Ishikawa (cell line): ENCODE data around the gene INSYN2B.

Source experiments
- CEBPB ChIP-seq: IDR thresholded peaks from 2 replicates; pipeline ENCODE4 v1.6.1; 2012
- CREB1 ChIP-seq: IDR thresholded peaks from 2 replicates; pipeline ENCODE4 v1.6.1; 2012; ENCODE audit warnings: low read depth
- EGR1 ChIP-seq: IDR thresholded peaks from 2 replicates; pipeline ENCODE4 v1.6.1; 2012
- EP300 ChIP-seq: IDR thresholded peaks from 2 replicates; pipeline ENCODE4 v1.6.1; 2012; ENCODE audit warnings: borderline replicate concordance
- FOXM1 ChIP-seq: IDR thresholded peaks from 2 replicates; pipeline ENCODE4 v1.6.1; 2012; ENCODE audit warnings: low read depth, borderline replicate concordance
- NFIC ChIP-seq: IDR thresholded peaks from 2 replicates; pipeline ENCODE4 v1.6.1; 2012
- TAF1 ChIP-seq: IDR thresholded peaks from 2 replicates; pipeline ENCODE4 v1.6.1; 2012; ENCODE audit warnings: low read depth, mild to moderate bottlenecking
- TCF12 ChIP-seq: IDR thresholded peaks from 2 replicates; pipeline ENCODE4 v1.6.1; 2012; ENCODE audit warnings: low read depth
- TEAD4 ChIP-seq: IDR thresholded peaks from 2 replicates; pipeline ENCODE4 v1.6.1; 2012
- YY1 ChIP-seq: IDR thresholded peaks from 2 replicates; pipeline ENCODE4 v1.6.1; 2012; ENCODE audit warnings: low read depth
- ZBTB7A ChIP-seq: IDR thresholded peaks from 2 replicates; pipeline ENCODE4 v1.6.1; 2012; ENCODE audit warnings: low read depth
- TF ChIP-seq, protein P1 (sequence below): IDR thresholded peaks from 2 replicates; pipeline ENCODE4 v1.6.1; 2012
- TF ChIP-seq, protein P2 (sequence below): IDR thresholded peaks from 2 replicates; pipeline ENCODE4 v1.6.1; 2012; ENCODE audit warnings: low read depth, mild to moderate bottlenecking
- TF ChIP-seq, protein P3 (sequence below): IDR thresholded peaks from 2 replicates; pipeline ENCODE4 v1.6.1; 2012

DNA sequence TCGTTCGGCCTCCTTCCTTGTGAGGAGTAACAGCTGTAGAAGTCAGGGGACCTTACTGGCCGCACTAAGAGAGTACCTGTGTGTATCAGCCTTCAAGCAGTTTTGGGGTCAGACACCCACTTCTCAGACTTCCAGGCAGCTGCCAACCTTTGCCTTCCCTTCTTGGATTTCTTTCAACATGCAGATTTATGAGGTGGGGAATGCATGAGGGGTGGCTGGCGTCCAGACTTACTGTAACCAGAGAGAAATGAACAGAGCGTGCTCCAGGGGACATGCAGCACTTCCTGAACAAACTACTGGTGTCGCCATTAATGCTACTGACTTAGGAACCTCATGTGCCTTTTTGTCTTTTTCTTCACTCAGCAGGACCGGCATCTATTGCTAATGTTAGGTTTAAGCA is 46.7 kb downstream of the INSYN2B start:
- TF ChIP-seq, protein P1, sequence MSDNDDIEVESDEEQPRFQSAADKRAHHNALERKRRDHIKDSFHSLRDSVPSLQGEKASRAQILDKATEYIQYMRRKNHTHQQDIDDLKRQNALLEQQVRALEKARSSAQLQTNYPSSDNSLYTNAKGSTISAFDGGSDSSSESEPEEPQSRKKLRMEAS, result no peak
- TF ChIP-seq CREB1 (no peak), EP300 (no peak), TAF1 (no peak), FOXM1 (no peak), YY1 (no peak), CEBPB (no peak), ZBTB7A (no peak), EGR1 (no peak), TEAD4 (no peak), NFIC (no peak), TCF12 (no peak)
- TF ChIP-seq, protein P2, sequence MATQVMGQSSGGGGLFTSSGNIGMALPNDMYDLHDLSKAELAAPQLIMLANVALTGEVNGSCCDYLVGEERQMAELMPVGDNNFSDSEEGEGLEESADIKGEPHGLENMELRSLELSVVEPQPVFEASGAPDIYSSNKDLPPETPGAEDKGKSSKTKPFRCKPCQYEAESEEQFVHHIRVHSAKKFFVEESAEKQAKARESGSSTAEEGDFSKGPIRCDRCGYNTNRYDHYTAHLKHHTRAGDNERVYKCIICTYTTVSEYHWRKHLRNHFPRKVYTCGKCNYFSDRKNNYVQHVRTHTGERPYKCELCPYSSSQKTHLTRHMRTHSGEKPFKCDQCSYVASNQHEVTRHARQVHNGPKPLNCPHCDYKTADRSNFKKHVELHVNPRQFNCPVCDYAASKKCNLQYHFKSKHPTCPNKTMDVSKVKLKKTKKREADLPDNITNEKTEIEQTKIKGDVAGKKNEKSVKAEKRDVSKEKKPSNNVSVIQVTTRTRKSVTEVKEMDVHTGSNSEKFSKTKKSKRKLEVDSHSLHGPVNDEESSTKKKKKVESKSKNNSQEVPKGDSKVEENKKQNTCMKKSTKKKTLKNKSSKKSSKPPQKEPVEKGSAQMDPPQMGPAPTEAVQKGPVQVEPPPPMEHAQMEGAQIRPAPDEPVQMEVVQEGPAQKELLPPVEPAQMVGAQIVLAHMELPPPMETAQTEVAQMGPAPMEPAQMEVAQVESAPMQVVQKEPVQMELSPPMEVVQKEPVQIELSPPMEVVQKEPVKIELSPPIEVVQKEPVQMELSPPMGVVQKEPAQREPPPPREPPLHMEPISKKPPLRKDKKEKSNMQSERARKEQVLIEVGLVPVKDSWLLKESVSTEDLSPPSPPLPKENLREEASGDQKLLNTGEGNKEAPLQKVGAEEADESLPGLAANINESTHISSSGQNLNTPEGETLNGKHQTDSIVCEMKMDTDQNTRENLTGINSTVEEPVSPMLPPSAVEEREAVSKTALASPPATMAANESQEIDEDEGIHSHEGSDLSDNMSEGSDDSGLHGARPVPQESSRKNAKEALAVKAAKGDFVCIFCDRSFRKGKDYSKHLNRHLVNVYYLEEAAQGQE, result no peak
- TF ChIP-seq, protein P3, sequence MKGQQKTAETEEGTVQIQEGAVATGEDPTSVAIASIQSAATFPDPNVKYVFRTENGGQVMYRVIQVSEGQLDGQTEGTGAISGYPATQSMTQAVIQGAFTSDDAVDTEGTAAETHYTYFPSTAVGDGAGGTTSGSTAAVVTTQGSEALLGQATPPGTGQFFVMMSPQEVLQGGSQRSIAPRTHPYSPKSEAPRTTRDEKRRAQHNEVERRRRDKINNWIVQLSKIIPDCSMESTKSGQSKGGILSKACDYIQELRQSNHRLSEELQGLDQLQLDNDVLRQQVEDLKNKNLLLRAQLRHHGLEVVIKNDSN, result no peak
